Dedifferentiated amniotic fluid mesenchymal stem cell (primary cell): ENCODE data around the gene NYAP1.
"Not testable (repeated sequence)": the region's sequence is repeated elsewhere in the genome, so short reads cannot be mapped to it uniquely, and the experiment has no call there.

Experiments used
- DNase-seq: peaks from one replicate; pipeline ENCODE4 v3.0.0-alpha.2; 2016; ENCODE audit errors: extremely low spot score

NYAP1 gene

GRCh38 chr7:100483722-100484672 is at the start of gene NYAP1:
Gene NYAP1 (plus strand): TSS chr7:100483927. CDS start chr7:100485312, 1,385 bp downstream.
- no peak for DNase-seq

DNA sequence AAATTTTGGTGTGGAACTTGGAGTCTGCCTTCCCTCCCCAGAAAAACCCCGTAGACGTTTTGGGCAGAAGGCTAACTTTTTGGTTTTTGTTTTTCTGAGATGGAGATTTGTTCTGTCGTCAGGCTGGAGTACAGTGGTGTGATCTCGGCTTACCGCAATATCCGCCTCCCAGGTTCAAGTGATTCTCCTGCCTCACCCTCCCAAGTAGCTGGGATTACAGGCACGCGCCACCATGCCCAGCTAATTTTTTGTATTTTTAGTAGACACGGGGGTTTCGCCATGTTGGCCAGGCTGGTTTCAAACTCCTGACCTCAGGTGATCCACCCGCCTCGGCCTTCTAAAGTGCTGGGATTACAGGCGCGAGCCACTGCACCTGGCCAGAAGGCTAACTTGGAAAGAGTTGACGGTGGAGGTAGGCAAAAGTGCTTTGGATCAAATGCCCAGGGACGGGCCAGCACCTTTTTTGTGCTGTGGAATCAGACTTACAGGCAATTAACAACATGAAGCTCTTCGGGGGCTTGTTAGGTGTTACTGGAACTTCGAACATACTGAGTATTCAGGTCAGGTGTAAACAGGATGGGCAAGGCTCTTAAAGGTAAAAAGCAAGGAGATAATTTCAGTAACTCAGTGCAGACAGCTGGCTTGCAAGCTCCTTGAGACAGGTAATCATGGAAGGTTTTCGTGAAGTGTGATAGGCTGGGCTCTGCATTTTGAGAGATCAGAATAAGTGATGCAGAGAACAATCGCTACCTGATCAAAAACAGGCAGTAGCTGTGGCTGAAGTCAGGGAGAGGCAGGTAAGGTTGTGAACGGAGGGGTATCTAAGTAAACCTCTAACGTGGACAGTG is 49.2 kb upstream of the NYAP1 start:
- no peak for DNase-seq

GRCh38 chr7:100435401-100436304 is 48.1 kb upstream of the NYAP1 start:
- peak; percentile 15 for DNase-seq

DNA sequence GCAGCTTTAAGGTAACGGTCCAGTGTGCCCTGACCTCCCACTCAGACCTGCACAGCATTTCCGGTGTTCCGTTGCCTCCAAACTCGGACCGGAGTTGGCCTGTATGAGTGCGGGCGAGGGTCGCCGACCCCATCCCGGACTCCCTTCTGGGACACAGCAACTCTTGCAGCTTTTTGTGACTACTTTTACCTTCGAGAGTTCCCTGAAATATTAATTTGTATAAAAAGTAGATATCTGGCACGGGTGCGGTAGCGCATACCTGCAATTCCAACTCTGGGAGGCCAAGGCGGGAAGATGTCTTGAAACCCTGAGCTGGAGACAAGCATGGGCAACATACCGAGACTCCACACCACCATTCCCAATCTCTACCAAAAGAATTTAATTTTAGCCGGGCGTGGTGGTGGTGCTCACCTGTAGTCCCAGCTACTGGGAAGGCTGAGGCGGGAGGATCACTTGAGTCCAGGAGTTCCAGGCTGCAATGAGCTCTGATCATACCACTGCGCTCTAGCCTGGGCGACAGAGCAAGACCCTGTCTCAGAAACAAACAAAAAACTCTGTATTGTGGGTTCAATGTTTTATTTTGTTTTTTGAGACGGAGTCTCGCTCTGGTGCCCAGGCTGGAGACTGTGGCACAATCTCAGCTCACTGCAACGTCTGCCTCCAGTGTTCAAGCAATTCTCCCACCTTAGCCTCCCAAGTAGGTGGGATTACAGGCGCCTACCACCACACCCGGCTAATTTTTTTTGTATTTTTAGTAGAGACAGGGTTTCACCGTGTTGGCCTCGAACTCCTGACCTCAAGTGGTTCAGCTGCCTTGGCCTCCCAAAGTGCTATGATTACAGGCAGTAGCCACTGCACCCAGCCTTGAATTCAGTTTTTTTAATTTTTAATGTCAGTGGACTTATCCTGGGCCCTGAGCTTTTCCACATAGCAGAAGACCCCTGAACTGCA is 46.3 kb upstream of the NYAP1 start:
- DNase-seq, result no peak

DNA sequence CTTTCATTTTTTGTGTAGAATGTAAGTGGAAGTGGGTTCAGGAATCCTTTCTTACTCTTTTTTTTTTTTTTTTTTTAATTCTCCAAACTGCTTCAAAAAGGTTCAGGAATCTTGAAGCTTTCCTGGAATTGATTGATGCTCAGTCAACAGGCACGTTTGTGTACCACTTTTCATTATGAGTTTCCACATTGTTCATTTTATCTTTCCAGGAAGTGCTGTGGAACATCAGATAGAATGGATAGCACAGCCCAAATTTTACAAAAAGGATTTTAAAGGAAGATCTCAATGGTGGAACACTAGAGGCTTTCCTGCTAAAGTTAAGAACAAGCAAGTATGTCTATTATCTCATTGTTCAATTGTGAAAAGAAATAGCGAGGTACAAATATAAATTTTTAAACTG is 45.6 kb upstream of the NYAP1 start:
- no peak for DNase-seq

DNA sequence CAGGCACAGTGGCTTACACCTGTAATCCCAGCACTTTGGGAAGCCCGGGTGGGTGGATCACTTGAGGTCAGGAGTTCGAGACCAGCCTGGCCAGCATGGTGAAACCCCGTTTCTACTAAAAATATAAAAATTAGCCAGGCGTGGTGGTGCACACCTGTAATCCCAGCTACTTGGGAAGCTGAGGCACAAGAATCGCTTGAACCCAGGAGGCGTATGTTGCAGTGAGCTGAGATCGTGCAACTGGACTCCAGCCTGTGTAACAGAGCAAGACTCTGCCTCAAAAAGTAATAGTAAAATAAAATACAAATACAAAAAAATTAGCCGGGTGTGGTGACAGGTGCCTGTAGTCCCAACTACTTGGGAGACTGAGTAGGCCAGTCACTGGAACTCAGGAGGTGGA is 45.0 kb upstream of the NYAP1 start:
- DNase-seq, result not testable (repeated sequence)

GRCh38 chr7:100439244-100439643 is 44.5 kb upstream of the NYAP1 start:
- not testable (repeated sequence) for DNase-seq

- no peak for DNase-seq
These were observed 41.8 kb upstream of the NYAP1 start for GRCh38 chr7:100441641-100442535.

GRCh38 chr7:100443096-100443840 is 40.5 kb upstream of the NYAP1 start:
- no peak for DNase-seq

GRCh38 chr7:100444311-100445278 is 39.1 kb upstream of the NYAP1 start:
- no peak for DNase-seq

- no peak for DNase-seq
These were observed 37.7 kb upstream of the NYAP1 start for GRCh38 chr7:100446040-100446439.

DNA sequence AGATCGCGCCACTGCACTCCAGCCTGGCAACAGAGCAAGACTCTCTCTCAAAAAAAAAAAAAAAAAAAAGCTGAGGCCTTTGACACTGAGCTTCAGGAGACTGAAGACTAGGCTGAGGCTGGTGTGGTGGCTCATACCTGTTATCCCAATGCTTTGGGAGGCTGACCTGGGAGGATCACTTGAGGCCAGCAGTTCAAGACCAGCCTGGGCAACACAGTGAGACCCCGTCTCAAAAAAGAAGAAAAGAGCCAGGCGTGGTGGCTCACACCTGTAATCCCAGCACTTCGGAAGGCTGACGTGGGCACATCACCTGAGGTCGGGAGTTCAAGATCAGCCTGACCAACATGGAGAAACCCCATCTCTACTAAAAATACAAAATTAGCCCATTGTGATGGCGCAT is 36.4 kb upstream of the NYAP1 start:
- not testable (repeated sequence) for DNase-seq

DNA sequence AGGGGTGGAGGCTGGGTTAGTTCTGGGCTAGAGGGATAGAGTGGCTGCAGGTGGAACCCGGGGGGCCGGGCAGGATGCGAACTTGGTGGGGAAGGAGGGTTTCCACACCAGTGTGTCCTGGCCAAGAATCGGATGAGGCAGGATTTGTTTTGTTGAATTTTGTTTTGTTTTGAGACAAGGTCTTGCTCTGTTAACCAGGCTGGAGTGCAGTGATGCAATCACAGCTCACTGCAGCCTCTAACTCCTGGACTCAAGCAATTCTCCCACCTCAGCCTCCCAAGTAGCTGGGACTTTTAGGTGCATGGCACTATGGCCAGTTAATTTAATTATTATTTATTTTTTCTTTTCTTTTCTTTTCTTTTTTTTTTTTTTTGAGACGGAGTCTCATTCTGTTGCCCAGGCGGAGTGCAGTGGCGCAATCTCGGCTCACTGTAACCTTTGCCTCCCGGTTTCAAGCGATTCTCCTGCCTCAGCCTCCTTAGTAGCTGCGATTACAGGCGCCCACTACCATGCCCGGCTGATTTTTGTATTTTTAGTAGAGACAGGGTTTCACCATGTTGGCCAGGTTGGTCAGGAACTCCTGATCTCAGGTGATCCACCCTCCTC is 34.4 kb upstream of the NYAP1 start:
- no peak for DNase-seq

DNA sequence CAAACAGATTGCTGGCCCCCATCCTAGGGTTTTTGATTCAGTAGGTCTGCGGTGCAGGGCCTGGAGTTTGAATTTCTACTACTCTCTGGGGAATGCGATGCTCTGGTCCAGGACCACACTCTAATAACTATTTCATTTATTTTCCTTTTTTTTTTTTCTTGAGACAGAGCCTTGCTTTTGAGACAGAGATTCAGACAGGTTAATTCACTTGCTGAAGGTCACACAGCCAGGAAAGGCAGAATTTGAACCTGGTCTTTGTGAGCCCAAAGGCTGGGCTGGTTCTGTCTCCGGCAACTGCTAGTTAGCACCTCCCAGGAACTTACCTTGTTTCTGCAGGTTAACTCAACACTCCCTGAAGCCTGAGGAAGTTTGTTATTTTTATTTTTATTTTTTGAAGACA is 31.2 kb upstream of the NYAP1 start:
- DNase-seq, result no peak

DNA sequence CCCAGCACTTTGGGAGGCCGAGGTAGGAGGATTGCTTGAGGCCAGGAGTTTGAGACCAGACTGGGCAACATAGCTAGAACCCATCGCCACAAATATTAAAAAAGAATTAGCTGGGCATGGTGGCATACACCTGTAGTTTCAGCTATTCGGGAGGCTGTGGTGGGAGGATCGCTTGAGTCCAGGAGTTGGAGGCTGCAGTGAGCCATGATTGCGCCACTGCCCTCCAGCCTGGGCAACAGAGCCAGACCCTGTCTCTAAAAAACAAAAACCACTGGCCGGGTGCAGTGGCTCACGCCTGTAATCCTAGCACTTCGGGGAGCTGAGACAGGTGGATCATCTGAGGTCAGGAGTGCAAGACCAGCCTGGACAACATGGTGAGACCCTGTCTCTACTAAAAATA is 29.9 kb upstream of the NYAP1 start:
- DNase-seq, result not testable (repeated sequence)

DNA sequence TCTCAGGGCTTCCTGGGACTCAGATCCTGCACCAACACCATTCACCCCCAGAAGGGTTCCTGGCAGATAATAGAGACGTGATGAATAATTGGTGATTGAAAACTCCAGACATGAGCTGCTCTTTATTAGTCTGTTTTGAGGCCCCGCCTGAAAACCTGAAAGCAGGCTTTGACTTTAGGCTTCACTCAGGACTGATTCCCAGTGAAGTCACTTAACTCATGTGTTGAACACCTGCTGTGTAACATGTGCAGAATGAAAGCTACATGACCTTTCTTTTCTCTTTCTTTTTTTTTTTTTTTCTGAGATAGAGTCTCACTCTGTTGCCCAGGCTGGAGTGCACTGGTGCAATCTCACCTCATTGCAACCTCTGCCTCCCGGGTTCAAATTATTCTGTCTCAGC is 28.5 kb upstream of the NYAP1 start:
- DNase-seq, result no peak

- no peak for DNase-seq
These were observed 27.2 kb upstream of the NYAP1 start for GRCh38 chr7:100456562-100456961.
